Thoracic aorta (tissue), 2 donors: ENCODE data around the gene KCTD6. TPM values are rescaled to one million over a fixed set of nuclear protein-coding genes. Genes with fewer than 3 reads are reported as not detected.

Experiments
- ATAC-seq: fragments of 150-250 bp; one replicate; pipeline ENCODE4 v1.8.0; 2017; ENCODE audit warnings: low read depth; ENCODE audit not compliant: insufficient number of reproducible peaks, low FRiP score
- DNase-seq: peaks from one replicate; pipeline ENCODE4 v3.0.0-alpha.2; 2020; ENCODE audit warnings: low spot score
- H3K27ac ChIP-seq, 2 donors: fragments of 200-600 bp; sonication (generic); 1 replicate in 1 of 2; 2 replicates in 1 of 2; pipeline ENCODE4 v1.5.1; 2016; ENCODE audit warnings: mild to moderate bottlenecking in 2 of 2, moderate library complexity in 2 of 2
- H3K27me3 ChIP-seq: fragments of 200-600 bp; sonication (generic); replicated peaks from 2 replicates; pipeline ENCODE4 v1.6.0; 2016; ENCODE audit warnings: mild to moderate bottlenecking; ENCODE audit not compliant: insufficient read depth
- H3K36me3 ChIP-seq: fragments of 200-600 bp; sonication (generic); one replicate; pipeline ENCODE4 v1.5.1; 2016
- H3K4me1 ChIP-seq, 2 donors: fragments of 200-600 bp; sonication (generic); 1 replicate in 1 of 2; 2 replicates in 1 of 2; pipeline versions ENCODE4 v1.5.1 to v1.6.0; 2016; ENCODE audit warnings: low read depth in 2 of 2, mild to moderate bottlenecking in 1 of 2; ENCODE audit not compliant: control insufficient read depth in 1 of 2
- H3K4me3 ChIP-seq: fragments of 200-600 bp; sonication (generic); 2 replicates; pipeline ENCODE4 v1.5.1; 2016; ENCODE audit warnings: mild to moderate bottlenecking
- H3K9me3 ChIP-seq: fragments of 200-600 bp; sonication (generic); 2 replicates; pipeline ENCODE4 v1.5.1; 2016
- CTCF ChIP-seq: fragments of 200-600 bp; sonication (generic); IDR thresholded peaks from one replicate; pipeline ENCODE4 v1.5.1; 2019; ENCODE audit warnings: antibody characterized with exemption
- total RNA-seq, 2 donors: library from RNA; depleted of rRNA; stranded (reverse); fragments of >200 nt; gene quantifications; one replicate each; pipeline versions ENCODE4 v1.1.0 to v1.2.3, GENCODE V29; 2016

Gene KCTD6
- total RNA-seq, 2 donors from 2014 or later, result 14.5 to 28.6 TPM

GRCh38 chr3:58480309-58480708 lies 11.6 kb upstream of the KCTD6 start:
- Histone ChIP-seq H3K9me3 (peaks cover 4% of the 10 kb centered on the region), H3K27me3 (no peaks in the 10 kb centered on the region), H3K27ac (no peak overlapping the region), H3K36me3 (no peaks in the 10 kb centered on the region), H3K4me3 (no peak overlapping the region), H3K4me1 (no peaks in the 10 kb centered on the region)
- ATAC-seq, result no peak
- no peak for DNase-seq
- TF ChIP-seq CTCF, result no peak

- no peaks in the 10 kb centered on the region for H3K36me3 ChIP-seq
- no peak overlapping the region for H3K27ac ChIP-seq
- TF ChIP-seq CTCF, result no peak
- no peak overlapping the region for H3K4me3 ChIP-seq
- DNase-seq (no peak), ATAC-seq (no peak)
- H3K4me1 ChIP-seq, result peaks cover 7 to 8% of the 10 kb centered on the region in 2 donors
- H3K9me3 ChIP-seq, result peaks cover 4% of the 10 kb centered on the region
- no peaks in the 10 kb centered on the region for H3K27me3 ChIP-seq
Observed at GRCh38 chr3:58482917-58483636, 8.8 kb upstream of the KCTD6 start.

- H3K4me1 ChIP-seq, result peaks cover 7 to 8% of the 10 kb centered on the region in 2 donors
- no peaks in the 10 kb centered on the region for H3K36me3 ChIP-seq
- DNase-seq (no peak), ATAC-seq (no peak)
- H3K9me3 ChIP-seq, result peaks cover 4% of the 10 kb centered on the region
- TF ChIP-seq CTCF, result no peak
- no peak overlapping the region for H3K4me3 ChIP-seq
- H3K27ac ChIP-seq, result no peak overlapping the region
- H3K27me3 ChIP-seq, result no peaks in the 10 kb centered on the region
Observed at GRCh38 chr3:58484045-58484721, 7.7 kb upstream of the KCTD6 start.

- TF ChIP-seq CTCF, result no peak
- ATAC-seq (no peak), DNase-seq (no peak)
- peaks cover 4% of the 10 kb centered on the region for H3K9me3 ChIP-seq
- H3K4me1 ChIP-seq, result peaks cover 7 to 8% of the 10 kb centered on the region in 2 donors
- H3K36me3 ChIP-seq, result no peaks in the 10 kb centered on the region
- H3K27ac ChIP-seq, result no peak overlapping the region
- no peak overlapping the region for H3K4me3 ChIP-seq
- no peaks in the 10 kb centered on the region for H3K27me3 ChIP-seq
Observed at GRCh38 chr3:58484722-58485069, 7.2 kb upstream of the KCTD6 start.

- ATAC-seq, result no peak
Observed at GRCh38 chr3:58485801-58486435, 6.0 kb upstream of the KCTD6 start.

More at GRCh38 chr3:58485801-58486435, 6.0 kb upstream of the KCTD6 start:
- Histone ChIP-seq H3K4me1 (peaks cover 8 to 10% of the 10 kb centered on the region in 2 donors), H3K36me3 (no peaks in the 10 kb centered on the region), H3K4me3 (no peak overlapping the region), H3K27ac (no peak overlapping the region), H3K9me3 (no peaks in the 10 kb centered on the region), H3K27me3 (no peaks in the 10 kb centered on the region)
- TF ChIP-seq CTCF, result no peak
- DNase-seq, result no peak
